Loucy (cell line): Measurements from ENCODE around the gene PDE3B.

Source experiments
- H2AFZ ChIP-seq: fragments of 200-600 bp; sonication (generic); 2 replicates; pipeline ENCODE4 v1.6.0; 2016; ENCODE audit warnings: antibody characterized with exemption, mild to moderate bottlenecking, low read length, moderate library complexity
- H3F3A ChIP-seq: fragments of 200-600 bp; 2 replicates; pipeline ENCODE4 v1.6.0; 2016; ENCODE audit warnings: antibody characterized with exemption, low read depth, mild to moderate bottlenecking
- H3K27me3 ChIP-seq: fragments of 200-600 bp; sonication (generic); 2 replicates; pipeline ENCODE4 v1.6.1; 2014; ENCODE audit warnings: low read length, mild to moderate bottlenecking; ENCODE audit not compliant: insufficient read depth, poor library complexity, severe bottlenecking
- H3K36me3 ChIP-seq: fragments of 200-600 bp; sonication (generic); 2 replicates; pipeline ENCODE4 v1.6.1; 2016; ENCODE audit warnings: low read length; ENCODE audit not compliant: insufficient read depth
- H3K4me1 ChIP-seq: fragments of 200-600 bp; sonication (generic); 2 replicates; pipeline ENCODE4 v1.5.1; 2014; ENCODE audit warnings: low read length, mild to moderate bottlenecking; ENCODE audit not compliant: insufficient read depth, poor library complexity, severe bottlenecking
- H3K4me2 ChIP-seq: fragments of 200-600 bp; sonication (generic); 2 replicates; pipeline ENCODE4 v1.6.0; 2014; ENCODE audit warnings: antibody characterized with exemption, low read length, low read depth, mild to moderate bottlenecking; ENCODE audit not compliant: poor library complexity, severe bottlenecking
- H3K4me3 ChIP-seq: fragments of 200-600 bp; sonication (generic); 2 replicates; pipeline ENCODE4 v1.5.1; 2014; ENCODE audit warnings: low read length, mild to moderate bottlenecking, mixed read lengths; ENCODE audit not compliant: poor library complexity, severe bottlenecking
- H3K79me2 ChIP-seq: fragments of 200-600 bp; sonication (generic); 2 replicates; pipeline ENCODE4 v1.6.1; 2014; ENCODE audit warnings: low read length; ENCODE audit not compliant: insufficient read depth
- H3K9ac ChIP-seq: fragments of 200-600 bp; sonication (generic); 2 replicates; pipeline ENCODE4 v1.6.0; 2014; ENCODE audit warnings: mild to moderate bottlenecking, low read depth, low read length, moderate library complexity; ENCODE audit not compliant: poor library complexity, severe bottlenecking
- H3K9me2 ChIP-seq: fragments of 200-600 bp; sonication (generic); replicated peaks from 2 replicates; pipeline ENCODE4 v1.6.1; 2016; ENCODE audit warnings: low read depth, low read length, mixed read lengths
- H3K9me3 ChIP-seq: fragments of 200-600 bp; sonication (generic); 2 replicates; pipeline ENCODE4 v1.6.1; 2014; ENCODE audit warnings: mild to moderate bottlenecking, antibody characterized with exemption, low read length, low read depth; ENCODE audit not compliant: insufficient read depth
- H4K20me1 ChIP-seq: fragments of 200-600 bp; sonication (generic); 2 replicates; pipeline ENCODE4 v1.6.0; 2014; ENCODE audit warnings: antibody characterized with exemption, low read length, mild to moderate bottlenecking; ENCODE audit not compliant: insufficient read depth, poor library complexity, severe bottlenecking
- CTCF ChIP-seq: fragments of 200-600 bp; sonication (generic); conservative IDR thresholded peaks from 2 replicates; pipeline ENCODE4 v1.5.1; 2014; ENCODE audit warnings: mild to moderate bottlenecking, antibody characterized with exemption, low read length
- EZH2phosphoT487 ChIP-seq: fragments of 200-600 bp; IDR thresholded peaks from 2 replicates; pipeline ENCODE4 v1.6.1; 2018; ENCODE audit warnings: antibody characterized with exemption, mild to moderate bottlenecking, moderate library complexity, borderline replicate concordance

Gene PDE3B

GRCh38 chr11:14904745-14905103, 261.1 kb downstream of the PDE3B start:
- Histone ChIP-seq H3K4me1 (peaks cover 21% of the 10 kb centered on the region), H3K36me3 (no peaks in the 10 kb centered on the region), H3K79me2 (no peaks in the 10 kb centered on the region), H3K27me3 (no peaks in the 10 kb centered on the region), H3F3A (no peaks in the 10 kb centered on the region), H3K4me3 (peak overlapping the region; percentile 83), H3K9me2 (no peaks in the 10 kb centered on the region), H3K4me2 (peak overlapping the region; percentile 95), H4K20me1 (no peaks in the 10 kb centered on the region), H3K9me3 (no peaks in the 10 kb centered on the region), H3K9ac (peak overlapping the region; percentile 76), H2AFZ (peak overlapping the region; percentile 99)
- TF ChIP-seq CTCF (peak; percentile 80), EZH2phosphoT487 (no peak)

GRCh38 chr11:14905104-14906033, 261.8 kb downstream of the PDE3B start:
- H3K4me1 ChIP-seq: peaks cover 21% of the 10 kb centered on the region
- peak overlapping the region; percentile 83 for H3K4me3 ChIP-seq
- H2AFZ ChIP-seq: peak overlapping the region; percentile 99
- H3K9me3 ChIP-seq: no peaks in the 10 kb centered on the region
- peak overlapping the region; percentile 95 for H3K4me2 ChIP-seq
- H3K27me3 ChIP-seq: no peaks in the 10 kb centered on the region
- H3K9me2 ChIP-seq: no peaks in the 10 kb centered on the region
- H3K9ac ChIP-seq: peak overlapping the region; percentile 76
- H3F3A ChIP-seq: no peaks in the 10 kb centered on the region
- H3K36me3 ChIP-seq: no peaks in the 10 kb centered on the region
- no peaks in the 10 kb centered on the region for H3K79me2 ChIP-seq
- TF ChIP-seq CTCF (peak; percentile 38), EZH2phosphoT487 (no peak)
- H4K20me1 ChIP-seq: no peaks in the 10 kb centered on the region

- Histone ChIP-seq H3K79me2 (no peaks in the 10 kb centered on the region), H3F3A (no peaks in the 10 kb centered on the region), H4K20me1 (no peaks in the 10 kb centered on the region), H2AFZ (no peak overlapping the region), H3K27me3 (no peaks in the 10 kb centered on the region), H3K9me2 (no peaks in the 10 kb centered on the region), H3K4me3 (no peak overlapping the region), H3K9me3 (no peaks in the 10 kb centered on the region), H3K4me1 (peaks cover 21% of the 10 kb centered on the region), H3K4me2 (no peak overlapping the region), H3K9ac (no peak overlapping the region), H3K36me3 (no peaks in the 10 kb centered on the region)
- TF ChIP-seq EZH2phosphoT487 (no peak), CTCF (no peak)
Measured at GRCh38 chr11:14906578-14906977, 263.0 kb downstream of the PDE3B start.
